Activated CD4-positive, alpha-beta T cell treated with anti-CD3 and anti-CD28 coated beads for 24 hours (primary cell): ENCODE data around the gene PGF.
"Not testable (repeated sequence)": the region's sequence is repeated elsewhere in the genome, so short reads cannot be mapped to it uniquely, and the experiment has no call there.

Source experiments
- DNase-seq, 2 donors: peaks; one replicate each; pipeline ENCODE4 v3.0.0-alpha.2; 2020; ENCODE audit warnings: low read depth in 2 of 2

PGF gene

GRCh38 chr14:74942181-74942580 is 13.2 kb downstream of the PGF start:
- no peak for DNase-seq

DNA sequence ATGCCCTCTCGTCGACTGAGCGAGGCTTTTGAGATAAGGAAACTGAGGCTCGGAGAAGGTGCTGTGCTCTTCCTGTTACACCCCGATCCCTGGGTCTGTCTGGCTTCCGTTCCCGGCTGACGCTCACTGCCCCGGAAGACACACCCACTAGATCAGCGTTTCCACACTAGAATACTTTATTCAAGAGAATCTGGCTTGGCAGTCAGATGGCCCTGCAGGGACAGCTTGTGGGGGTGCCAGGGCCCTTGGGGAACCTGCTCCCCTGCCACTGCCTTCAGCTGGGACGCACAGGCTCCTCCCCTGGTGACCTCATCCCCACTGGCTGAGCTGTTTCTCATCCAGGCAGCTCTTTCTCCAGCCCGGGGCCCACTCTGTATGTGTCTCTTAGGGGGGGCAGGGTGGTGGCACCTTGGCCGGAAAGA is 13.7 kb downstream of the PGF start:
- peak; percentile 30 to 45 for DNase-seq

DNA sequence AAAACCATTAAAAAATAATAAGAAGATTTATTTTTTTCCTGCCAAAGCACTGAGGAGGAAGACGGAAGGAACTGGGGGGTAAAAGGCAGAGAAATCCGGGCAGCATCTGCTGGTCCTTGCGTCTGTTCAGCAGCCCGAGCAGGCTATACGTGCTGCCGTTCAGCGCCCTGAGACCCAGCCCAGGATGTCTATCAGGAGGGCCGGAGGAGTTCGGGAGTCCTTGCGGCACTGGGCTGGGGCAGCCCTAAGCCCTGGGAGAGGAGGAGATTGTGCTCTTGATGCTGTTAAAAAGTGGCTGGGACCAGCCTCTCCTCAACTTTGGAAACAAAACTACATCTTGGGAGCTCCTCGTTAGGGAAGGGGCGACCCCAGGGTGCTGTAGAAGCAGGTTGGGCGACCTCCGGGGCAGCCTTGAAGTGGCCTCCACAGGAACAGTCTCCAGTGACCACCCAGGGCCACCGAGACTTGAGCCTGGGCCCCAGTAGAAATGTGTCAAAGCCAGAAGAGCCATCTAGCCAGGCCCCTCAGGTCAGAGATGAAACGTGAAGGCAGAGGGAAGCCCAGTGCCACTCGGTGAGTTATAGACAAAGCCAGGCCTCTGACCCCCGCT is 14.3 kb downstream of the PGF start:
- DNase-seq, result no peak

- DNase-seq, result no peak
These were observed 16.6 kb downstream of the PGF start for GRCh38 chr14:74938531-74939495.

DNA sequence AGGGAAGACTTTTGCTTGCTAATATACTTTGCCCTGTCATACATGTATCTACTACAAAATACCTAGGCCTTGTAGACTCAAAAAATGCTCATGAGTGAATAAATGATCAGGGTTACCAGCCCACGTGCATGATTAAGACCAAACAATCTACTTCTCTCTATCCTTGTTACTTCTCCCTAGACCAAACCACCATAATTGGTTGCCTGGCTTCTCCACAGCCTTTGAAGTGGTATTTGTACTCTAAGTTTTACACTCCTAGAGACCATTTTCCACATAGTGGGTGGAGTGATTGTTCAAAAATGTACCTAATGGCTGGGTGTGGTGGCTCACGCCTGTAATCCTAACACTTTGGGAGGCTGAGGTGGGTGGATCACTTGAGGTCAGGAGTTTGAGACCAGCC is 18.2 kb downstream of the PGF start:
- no peak for DNase-seq

GRCh38 chr14:74936731-74937130 is 18.7 kb downstream of the PGF start:
- no peak for DNase-seq

GRCh38 chr14:74936151-74936550 is 19.2 kb downstream of the PGF start:
- no peak for DNase-seq

DNA sequence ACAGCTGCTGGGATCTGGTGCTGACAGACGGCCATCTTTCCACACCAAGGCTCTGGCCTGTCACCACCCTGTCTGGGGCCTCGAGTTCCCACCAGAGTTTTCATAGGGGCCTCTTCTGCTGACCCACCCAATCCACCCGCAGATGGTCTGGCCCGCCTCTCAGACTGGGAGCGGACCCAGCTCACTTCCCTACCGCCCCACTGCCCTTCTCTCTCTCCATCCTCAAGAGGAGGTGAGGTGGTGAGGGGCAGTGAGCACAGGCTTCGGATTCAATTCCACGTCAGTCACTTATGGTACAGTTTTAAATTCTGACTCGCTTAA is 20.1 kb downstream of the PGF start:
- DNase-seq, result no peak

- DNase-seq, result no peak
These were observed 20.7 kb downstream of the PGF start for GRCh38 chr14:74934476-74935359.

- DNase-seq, result no peak
These were observed 21.4 kb downstream of the PGF start for GRCh38 chr14:74934041-74934440.

GRCh38 chr14:74932936-74933335 is 22.5 kb downstream of the PGF start:
- not testable (repeated sequence) for DNase-seq

GRCh38 chr14:74932401-74932901 is 22.9 kb downstream of the PGF start:
- DNase-seq, result no peak

DNA sequence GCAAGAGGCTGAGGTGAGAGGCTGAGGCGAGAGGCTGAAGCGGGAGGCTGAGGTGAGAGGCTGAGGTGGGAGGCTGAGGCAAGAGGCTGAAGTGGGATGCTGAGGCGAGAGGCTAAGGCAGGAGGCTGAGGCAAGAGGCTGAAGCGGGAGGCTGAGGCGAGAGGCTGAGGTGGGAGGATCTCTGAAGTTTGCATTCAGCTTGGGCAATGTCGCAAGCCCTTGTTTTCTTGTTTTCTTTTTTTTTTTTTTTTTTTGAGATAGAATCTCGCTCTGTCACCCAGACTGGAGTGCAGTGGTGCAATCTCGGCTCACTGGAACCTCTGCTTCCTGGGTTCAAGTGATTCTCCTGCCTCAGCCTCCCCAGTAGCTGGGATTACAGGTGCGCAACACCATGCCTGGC is 23.7 kb downstream of the PGF start:
- DNase-seq, result not testable (repeated sequence)

- DNase-seq, result no peak
These were observed 26.2 kb downstream of the PGF start for GRCh38 chr14:74929242-74929641.

DNA sequence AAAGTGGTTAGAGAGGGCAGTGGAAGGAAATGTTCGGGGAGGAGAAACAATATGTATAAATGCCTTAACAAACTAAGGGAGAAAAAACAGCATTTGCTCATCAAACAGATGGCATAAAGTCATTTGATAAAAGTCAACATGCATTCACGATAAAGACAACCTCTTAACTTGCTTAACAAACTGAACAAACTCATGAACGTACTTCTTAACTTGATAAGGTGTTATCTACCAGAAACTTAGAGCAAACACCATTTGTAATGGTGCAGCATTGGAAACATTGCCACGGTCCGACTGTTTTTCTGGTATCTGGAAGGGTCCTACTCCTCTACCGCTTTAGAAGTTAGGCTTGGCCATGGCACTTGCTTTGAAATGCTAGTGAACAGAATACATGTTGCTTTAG is 28.2 kb downstream of the PGF start:
- no peak for DNase-seq

GRCh38 chr14:74924061-74924460 is 31.3 kb downstream of the PGF start:
- DNase-seq, result no peak

GRCh38 chr14:74922752-74923401 is 32.5 kb downstream of the PGF start, which contains the start of gene RPS6KL1:
RPS6KL1 (minus strand) TSS chr14:74923260; CDS start chr14:74921541, 1,719 bp downstream.
- peak; percentile 58 to 71 for DNase-seq

DNA sequence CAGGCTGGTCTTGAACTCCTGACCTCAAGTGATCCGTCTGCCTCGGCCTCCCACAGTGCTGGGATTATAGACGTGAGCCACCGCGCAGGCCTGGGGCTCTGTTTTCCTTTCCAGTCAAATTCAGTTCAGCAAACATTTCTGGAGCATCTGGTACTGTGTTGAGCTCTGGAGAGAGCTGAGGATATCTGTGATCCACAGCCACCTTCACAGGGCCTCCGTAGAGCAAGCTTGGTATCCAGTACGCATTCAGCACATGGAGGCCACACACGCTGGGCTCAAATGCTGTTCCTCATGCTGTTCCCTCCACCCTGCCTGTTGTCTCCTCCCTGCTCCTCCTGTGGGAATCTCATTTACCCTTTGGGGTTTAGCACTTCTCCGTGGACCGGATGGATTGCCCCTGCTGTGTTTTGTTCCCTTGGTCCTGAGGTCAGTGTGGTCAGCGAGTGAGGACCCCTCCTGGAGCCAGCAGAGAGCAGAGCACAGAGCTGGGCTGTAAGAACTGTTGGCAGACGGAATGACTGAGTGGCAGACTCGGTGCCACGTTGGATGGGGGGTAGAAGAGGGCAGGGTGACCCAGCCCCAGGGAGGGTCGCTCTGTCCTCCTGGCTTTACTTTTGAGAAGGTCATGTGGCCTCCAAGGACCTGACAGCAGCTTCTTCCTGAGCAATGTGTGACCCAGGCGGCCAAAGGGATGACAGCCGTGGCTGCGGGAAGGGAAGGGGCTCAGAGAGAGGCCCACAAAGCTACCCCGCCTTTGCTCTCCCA is 33.2 kb downstream of the PGF start:
- DNase-seq, result no peak

DNA sequence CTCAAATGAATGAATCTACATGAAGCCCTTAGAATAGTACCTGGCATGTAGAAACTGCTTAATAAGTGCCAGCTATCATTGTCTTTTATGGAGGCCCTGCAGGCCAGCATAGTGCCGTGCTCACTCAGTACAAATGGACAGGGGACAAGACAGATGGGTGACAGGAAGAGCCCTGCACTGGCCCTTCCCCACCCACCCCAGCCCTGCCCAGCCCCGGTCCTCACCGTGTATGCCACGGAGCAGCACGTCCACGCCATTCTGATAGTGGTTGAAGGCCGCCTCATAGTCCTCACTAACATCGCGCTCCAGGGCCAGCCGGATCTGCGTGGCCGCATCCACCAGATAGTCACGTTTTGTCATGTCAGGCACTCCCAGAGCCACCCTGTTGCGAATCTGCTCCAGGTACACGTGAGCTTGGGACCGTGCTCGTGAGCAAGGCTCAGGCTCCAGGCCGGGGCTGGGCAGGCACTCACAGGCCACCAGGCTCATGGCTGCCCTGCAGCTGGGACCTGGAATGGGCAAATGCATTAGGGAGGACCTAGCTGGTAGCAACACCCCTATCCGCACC is 34.3 kb downstream of the PGF start:
- no peak for DNase-seq

DNA sequence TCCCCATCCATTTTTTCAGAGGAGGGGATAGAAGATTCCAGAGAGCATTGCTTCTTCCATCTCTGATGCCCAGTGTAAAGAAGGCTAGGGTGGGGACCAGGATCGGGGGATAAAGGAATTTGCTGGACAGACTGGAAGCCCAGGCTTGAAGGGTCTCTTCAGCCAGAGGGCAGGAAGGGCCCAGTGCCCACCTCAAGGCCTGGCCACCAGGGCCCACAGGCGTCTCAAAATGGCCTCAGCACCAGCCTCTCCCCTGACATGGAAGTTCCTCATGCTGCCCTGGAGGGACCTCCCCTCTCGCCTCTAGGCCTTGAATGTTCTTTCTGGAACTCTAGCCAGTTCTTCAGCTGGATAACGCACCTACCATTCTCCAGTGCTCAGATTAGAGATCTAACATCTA is 35.1 kb downstream of the PGF start:
- DNase-seq, result no peak
